GM18517 (cell line): Measurements from ENCODE around the gene NCS1.
A peak's percentile ranks its signal among the peaks of the same experiment; 100 is the strongest.
"Not testable (repeated sequence)": the region's sequence is repeated elsewhere in the genome, so short reads cannot be mapped to it uniquely, and the experiment has no call there.

Experiments used
- ATAC-seq: cut with Tn5 transposase; IDR thresholded peaks from one replicate; pipeline ENCODE4 v1.9.1; 2021; ENCODE audit warnings: mild to moderate bottlenecking, moderate library complexity; ENCODE audit not compliant: unreplicated experiment

NCS1 gene

DNA sequence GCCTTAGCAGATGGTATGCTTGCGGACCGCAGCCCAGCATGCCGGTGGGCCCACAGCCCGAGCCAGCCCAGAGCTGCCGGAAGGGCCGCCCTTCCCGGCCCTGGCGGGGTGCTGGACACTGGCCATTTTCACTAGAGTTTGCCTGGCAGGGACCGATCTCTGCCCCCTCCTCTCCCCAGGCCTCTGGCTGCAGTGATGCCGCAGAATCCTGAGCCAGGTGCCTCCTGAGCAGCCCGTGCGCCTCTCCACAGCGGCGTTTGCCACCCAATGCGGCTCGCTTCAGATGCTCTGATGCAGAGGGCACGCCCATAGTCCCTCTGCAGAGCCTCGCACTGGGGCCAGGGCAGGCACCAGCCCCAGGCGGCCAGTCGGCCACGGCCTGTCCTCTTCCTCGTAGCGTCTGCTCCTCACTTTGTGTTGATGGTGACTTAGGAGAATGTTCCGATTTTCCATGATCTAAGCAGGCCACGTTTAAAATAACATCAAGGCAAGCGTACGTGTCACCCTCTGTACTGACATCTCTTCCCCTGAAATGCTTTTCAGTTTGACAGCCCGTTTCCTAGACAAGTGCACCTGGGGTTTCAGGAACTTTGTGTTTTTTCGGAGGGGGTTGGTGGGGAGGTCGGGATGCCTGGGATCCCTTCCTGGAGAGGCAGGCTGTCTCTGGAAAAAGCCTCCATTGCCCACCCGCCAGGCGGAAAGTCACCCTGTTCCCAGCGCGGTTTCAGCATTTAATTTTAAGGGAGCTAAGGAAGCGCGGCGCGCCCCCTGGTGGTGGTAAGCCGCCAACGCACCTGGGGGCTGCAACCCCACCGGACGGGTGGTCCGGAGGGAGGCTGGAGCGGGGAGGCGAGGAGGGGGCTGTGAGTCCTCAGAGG is 63.6 kb downstream of the NCS1 start:
- no peak for ATAC-seq

DNA sequence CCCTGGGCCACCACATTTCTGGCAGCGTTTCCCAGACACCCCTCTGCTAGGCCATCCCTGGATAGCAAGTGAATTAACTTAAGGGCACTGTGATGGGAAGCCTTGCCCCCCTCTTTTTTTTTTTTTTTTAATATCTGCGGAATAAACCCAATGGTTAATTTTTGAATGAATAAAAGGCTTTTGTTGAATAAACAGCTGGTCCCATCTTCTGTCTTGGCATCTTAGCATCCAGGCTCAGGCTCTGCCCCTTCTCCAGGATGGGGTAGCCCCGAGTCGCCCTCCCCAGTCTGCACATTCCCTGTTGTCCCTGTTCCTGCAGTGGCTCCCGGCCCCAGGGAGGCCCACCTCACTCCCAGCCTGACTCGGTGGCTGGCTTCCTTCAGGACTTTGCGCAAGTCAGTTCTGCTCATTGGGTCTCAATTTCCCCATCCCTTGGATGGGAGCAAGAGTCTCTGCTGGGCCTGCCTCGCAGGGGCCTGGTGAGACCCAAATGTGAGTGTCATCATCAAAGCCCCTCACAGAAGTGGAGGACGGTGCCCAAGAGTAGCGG is 64.3 kb downstream of the NCS1 start:
- no peak for ATAC-seq

DNA sequence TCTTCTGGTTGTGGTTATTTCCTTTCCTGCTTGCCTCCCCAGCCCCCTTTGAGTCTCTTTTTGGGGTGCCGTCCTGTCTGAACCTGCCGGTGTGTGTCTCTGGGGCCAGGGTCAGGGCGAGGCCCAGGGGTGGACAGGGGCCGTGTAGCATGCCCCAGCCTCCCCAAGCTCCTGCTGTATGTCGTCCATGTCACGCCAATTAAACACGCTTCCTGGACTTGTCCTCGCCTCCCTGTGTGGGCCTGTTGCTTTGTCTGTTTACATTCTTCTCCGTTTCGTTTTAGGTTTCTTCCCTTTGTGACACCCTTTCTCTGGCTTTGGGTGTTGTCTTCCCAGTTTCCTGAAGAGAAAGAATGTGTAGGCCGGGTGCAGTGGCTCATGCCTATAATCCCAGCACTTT is 64.9 kb downstream of the NCS1 start:
- no peak for ATAC-seq

DNA sequence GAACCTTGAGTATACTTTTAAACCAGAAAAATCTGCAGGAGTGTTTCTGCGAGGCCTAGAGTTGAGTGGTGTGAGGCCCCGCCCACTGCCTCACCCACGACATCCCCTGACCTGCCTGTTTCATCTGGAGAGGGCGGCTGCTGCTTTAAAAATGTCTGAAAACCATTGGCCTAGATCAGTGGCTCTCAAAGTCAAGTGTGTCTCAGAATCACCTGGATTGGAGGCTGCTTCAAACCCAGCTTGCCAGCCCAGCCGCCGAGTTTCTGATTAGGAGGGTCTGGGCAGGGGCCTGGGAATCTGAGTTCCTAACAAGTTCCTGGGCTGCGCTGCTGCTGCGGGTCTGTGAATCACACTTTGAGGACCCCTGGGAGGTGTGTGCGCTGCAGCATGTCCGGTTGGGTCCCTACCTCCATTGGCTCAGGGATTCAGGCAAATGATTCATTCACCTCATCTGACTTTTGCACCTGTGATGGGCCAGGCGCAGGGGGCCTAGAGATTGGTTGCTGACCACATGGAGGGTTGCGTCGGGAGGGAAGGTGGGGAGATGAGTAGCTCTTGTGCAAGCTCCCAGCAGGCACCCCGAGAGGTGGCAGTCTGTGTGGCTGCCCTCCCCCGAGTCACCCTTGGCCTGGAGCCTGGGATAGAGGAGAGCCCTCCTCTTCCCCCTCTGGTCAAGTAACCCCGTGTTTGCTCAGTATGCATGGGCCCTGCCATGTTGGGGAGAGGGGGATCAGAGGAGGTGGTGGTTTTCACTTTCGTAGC is 65.7 kb downstream of the NCS1 start:
- no peak for ATAC-seq

DNA sequence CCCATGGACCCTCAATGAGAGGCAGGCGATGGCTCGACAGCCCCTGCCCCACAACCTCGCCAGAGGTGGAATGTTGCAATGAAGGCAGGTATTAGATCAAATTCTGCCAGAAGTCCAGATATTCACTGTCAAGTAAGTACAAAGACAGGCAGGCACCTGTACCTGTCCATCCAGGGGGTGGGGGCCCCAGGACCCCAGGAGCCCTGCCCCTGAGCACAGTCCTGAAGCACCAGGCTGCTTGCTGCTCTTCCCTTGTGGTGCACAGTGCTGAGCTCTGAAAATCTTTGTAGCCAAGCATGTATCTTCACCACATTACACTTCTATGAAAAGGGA is 67.1 kb downstream of the NCS1 start:
- no peak for ATAC-seq

DNA sequence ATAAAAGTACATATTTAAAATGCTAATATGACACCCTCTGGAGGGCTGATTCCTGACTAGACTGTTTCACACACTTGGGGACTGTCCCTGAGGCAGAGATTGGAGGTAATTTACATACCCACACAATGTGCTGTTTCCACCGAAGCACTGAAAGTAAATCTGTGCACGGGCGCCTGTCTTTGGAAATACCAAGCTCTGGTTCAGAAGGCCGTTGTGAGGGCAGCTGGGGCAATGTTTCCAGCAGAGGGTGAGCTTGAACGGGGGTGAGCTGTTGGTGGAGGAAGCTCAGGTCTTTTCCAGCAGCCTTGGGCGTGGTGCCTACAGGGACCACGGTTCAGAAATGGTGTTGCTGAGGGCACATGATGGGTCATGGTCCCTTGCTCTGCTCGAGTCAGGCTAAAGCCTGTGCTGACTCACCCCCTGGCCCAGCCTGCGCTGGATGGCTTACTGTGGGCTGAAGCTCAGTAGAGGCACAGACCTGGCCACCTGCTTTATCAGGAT is 67.6 kb downstream of the NCS1 start:
- ATAC-seq = no peak

DNA sequence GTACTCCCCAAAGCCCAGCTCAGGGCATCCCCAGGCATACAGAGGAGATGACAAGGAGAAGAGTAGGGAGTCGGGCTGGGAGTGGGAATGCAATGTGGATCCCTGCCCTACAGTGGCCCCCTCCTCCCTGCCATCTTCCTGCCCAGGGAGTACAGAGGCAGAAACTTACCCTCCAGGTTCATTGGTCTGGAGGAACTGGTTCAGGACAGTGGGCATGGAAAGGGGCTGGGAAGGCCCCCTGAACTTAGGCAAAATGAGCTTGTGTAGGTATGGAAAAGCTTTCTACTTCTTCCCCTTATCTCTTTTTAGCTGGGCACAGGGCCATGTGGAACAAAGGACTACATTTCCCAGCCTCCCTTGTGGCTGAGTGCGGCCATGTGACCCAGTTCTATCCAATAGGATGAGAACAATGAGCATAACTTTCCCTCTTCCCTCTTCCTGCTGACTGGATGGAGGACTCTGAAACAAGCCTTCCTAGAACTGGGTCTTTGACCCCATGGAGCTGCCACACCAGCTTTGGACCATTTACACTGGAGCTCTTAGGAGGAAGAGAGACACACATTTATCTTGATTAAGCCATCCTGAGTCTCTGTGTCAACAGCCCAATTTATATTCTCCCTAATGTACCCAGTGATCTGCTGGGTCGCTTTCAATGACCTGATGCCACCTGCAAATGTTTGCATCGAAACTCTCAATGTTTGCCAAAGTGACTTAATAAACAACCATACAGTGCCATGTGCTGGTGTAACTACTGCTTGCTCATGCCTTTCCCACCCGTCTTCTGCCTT is 68.4 kb downstream of the NCS1 start:
- ATAC-seq = peak; percentile 50

DNA sequence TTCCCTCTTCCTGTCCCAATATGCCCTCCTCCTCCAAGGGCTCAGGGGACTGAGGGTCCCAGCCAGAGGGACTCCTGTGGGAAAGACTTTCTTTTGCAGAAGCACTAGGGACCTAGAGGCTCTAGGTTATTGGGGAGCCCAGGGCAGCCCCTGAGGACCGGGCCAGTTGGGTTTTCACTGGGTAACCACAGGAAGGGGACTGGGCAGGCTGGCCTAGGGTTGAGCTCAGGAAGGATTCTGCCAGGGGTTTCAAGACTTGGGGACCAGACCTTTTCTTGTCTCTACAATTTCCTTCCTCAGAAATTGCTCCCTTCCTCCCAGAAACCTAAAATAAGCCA is 69.0 kb downstream of the NCS1 start:
- no peak for ATAC-seq

DNA sequence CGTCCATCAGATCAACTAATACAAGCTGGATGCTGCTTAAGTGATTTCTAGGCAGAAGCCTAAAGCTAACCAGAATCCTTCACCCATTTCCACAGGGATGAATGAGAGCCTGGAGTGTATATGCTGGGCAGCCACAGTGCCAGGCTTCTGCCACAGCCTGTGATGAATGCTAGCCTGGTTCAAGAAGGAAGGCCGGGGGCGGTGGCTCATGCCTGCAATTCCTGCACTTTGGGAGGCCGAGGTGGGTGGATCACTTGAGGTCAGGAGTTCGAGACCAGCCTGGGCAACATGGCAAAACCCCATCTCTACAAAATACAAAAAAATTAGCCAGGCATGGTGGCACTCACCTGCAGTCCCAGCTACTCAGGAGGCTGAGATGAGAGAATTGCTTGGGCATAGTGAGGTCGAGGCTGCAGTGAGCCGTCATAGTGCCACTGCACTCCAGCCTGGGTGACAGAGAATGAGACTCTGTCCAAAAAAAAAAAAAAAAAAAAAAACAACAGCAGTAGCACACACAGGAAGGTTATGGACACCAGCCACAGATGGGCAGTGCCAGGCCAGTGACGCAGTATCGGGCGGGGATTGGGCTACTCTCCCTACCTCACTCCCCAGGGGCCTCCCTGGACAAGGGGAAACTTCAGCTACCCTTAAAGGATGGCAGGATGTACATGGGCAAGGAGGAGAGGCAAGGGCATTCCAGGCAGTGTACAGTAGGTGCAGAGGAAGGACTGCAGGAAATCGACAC is 70.2 kb downstream of the NCS1 start:
- no peak for ATAC-seq

DNA sequence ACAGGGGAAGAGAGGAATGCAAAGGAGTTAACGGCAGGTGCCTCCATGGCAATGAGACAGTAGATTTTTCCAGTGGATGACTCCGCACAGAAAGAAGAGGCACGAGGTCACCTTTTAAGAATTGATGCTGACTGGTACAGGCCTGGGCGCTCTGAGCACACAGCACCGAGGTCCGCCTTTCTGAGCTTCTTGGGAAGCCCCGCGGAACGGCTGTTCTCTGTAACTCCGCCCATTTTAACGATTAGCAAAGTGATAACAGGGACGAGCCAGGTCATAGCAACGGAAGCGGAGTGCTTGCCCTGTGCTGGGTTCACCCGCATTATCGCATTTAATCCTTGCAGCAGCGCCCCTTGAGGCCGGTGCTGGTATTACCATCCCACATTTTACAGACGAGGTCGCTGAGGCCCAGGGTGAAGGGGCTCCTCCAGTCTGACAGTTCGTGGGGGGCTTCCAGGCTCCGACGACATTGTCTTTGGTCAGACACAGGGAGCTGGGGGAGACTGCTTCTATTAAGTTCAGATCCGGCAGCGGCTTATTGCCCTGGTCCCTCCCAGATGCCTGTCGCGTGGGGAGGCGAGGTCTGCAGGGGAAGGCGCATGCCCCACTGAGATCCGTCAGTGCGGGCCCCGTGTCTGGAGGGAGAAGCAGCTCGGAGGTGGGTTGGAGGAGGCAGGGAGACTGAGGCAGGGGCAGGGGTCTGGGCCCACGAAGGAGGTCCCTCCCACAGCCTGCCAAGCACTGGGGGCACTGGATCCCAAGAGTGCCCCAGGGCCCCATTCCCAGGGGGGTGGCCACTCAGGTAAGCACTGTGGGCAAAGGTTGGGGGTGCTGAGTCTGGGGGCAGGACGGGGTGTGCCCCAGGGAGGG is 71.0 kb downstream of the NCS1 start:
- ATAC-seq = no peak

DNA sequence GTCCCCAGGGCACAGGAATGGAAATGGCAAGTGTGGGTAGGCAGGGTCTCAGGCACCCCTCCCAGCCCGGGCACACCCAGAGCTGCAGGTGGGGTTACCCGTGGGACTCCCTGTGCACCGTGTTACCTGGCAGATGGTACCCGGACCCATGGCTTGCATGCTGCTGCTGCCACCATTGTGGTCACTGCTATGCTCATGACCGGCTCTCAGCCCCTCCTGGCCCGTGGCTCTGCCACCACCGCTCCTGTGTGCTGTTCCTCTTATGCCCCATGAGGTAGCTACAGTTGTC is 71.6 kb downstream of the NCS1 start:
- ATAC-seq = no peak

DNA sequence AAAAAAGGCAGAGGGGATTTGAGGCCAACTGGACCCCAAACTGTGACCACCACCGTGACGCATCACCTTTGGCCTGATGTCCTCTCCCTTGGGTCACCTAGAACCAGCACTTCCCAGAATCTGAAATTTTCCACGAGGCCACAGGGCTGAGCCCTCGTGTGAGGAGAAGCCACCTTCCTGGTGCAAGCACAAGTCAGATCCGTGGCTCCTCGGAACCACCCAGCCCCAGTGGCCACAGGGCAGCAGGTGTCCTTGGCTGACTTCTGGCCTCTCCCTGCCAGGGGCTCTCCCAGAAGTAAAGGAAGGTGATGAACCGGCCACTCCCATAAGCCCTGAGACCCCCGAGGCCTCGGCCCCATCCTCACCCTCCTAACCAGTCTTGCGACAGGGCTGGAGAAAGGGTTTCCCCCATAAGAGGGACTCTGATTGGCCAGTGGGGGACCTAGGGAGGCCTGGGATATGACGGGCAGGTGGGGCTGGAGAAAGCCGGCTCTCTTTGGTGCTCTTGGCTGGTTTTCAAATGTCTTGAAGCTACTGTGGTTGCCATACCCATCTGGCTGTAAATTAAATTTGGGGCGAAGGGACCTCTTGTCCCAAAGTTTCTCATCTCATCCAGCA is 72.5 kb downstream of the NCS1 start:
- ATAC-seq = no peak

DNA sequence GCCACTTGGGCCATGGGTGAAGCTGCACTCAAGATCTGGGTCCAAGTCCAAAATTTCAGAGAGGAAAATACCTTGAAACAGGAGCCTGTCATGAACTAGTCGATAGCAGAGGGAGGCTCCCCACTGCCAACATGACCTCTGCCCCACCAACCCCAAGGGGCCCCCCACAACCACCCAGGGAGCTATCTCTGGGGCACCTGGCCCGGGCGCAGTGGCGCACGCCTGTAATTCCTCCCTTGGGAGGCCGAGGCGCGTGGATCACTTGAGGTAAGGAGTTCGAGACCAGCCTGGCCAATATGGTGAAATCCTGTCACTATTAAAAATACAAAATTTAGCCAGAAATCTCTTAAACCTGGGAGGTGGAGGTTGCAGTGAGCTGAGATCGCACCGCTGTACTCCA is 73.3 kb downstream of the NCS1 start:
- no peak for ATAC-seq

DNA sequence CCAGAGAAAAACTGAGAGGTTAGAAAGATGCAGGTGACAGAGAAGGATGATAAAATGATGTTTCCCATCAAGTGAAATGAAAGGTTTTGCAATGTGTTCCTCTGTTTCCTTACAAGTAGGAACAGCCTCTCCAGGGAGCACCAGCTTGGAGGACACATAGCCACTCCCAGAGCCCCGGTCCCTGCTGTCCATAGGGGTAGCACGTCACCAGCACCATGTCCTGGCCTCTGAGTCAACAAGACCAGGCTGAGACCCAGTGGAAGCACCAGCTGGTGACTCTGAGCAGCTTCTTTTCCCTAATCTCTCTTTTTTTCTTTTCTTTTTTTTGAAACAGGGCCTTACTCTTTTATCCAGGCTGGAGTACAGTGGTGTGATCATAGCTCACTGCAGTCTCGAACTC is 73.9 kb downstream of the NCS1 start:
- ATAC-seq = no peak

DNA sequence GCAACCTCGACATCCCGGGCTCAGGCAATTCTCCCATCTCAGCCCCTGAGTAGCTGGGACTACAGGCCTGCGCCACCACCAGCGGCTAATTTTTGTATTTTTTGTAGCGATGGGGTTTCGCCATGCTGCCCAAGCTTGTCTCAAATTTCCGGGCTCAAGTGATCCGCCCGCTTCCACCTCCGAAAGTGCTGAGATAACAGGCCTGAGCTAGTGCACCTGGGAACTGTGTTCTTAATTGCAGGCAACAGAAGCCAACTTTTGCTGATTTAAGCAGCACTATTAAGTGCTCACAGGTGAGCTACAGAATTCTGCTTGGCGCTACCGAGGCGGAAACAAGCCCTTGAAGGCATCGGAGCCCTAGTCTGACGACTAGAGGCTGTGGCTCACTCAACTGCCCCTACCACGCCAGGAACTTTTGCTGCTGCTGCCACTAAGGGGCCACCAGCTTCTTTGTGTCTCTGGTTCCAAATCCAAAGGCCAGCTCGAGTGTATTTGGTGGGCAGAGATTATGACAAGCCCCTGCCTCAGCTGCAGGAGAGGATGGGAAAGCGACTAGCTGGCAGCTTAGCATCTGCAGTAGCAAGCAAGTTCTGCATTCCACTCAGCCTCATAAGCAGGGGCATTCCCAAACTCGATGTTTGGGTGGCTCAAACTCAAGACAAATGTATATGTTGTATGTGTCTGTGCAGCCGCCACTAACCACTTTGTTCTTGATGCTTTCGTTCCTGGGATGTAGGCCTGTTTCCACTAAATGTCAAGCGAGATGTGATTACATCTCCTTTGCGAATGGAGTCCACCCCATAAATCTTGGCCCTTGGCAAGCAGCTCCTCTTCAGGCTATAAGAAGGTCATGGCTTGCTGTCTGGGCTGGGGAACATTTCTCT is 82.8 kb downstream of the NCS1 start:
- ATAC-seq = no peak

DNA sequence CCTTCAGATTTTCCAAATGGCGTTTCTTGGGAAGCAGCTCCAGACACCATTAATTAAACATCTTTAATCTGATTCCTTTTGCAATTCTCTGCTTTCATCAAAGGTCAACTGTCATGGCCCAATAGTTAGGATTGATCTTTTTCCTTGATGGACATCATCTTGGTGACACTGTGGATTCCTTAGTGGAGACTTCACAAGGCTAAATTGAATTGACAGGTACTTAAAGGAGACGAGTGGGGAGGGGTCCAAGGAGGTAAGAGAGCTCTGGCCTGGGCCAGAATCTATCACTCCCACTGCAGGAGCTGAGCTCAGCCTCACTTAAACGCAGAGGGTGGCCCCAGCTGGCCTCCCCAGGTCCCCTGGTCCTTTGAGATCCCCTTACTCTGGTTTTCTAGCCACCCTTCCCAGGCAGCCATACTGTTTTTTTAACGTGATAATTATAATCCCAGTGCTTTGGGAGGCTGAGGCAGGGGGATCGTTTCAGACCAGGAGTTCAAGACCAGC is 83.5 kb downstream of the NCS1 start:
- ATAC-seq = no peak

DNA sequence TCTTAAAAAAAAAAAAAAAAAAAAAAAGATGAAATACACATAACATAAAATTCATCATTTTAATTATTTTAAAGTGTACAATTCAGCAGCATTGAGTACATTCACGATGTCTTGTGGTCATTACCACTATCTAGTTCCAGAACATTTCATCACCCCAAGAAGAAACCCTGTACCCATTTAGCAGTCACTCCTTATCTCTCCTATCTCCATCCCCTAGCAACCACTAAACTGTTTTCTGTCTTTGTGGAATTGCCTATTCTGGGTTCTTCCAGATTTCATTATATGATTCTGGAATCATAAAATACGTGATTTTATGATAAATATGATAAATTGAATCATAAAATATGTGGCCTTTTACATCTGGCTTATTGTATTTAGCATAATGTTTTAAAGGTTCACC is 84.4 kb downstream of the NCS1 start:
- no peak for ATAC-seq

DNA sequence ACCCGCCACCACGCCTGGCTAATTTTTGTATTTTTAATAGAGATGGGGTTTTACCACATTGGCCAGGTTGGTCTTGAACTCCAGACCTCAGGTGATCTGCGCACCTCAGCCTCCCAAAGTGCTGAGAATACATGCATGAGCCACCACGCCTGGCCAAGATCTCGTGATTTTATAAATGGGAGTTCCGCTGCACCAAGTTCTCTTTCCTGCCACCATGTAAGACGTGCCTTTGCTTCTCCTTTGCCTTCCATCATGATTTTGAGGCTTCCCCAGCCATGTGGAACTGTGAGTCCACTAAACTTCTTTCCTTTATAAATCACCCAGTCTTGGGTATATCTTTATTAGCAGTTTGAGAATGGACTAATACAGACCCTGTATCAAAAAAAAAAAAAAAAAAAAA is 85.9 kb downstream of the NCS1 start:
- not testable (repeated sequence) for ATAC-seq
